ENCODE results near the gene CUTA. TPM values are rescaled to one million over a fixed set of nuclear protein-coding genes. Genes with fewer than 3 reads are reported as not detected.

Gene CUTA
- polyA plus RNA-seq, 1 donor = 153 TPM

DNA sequence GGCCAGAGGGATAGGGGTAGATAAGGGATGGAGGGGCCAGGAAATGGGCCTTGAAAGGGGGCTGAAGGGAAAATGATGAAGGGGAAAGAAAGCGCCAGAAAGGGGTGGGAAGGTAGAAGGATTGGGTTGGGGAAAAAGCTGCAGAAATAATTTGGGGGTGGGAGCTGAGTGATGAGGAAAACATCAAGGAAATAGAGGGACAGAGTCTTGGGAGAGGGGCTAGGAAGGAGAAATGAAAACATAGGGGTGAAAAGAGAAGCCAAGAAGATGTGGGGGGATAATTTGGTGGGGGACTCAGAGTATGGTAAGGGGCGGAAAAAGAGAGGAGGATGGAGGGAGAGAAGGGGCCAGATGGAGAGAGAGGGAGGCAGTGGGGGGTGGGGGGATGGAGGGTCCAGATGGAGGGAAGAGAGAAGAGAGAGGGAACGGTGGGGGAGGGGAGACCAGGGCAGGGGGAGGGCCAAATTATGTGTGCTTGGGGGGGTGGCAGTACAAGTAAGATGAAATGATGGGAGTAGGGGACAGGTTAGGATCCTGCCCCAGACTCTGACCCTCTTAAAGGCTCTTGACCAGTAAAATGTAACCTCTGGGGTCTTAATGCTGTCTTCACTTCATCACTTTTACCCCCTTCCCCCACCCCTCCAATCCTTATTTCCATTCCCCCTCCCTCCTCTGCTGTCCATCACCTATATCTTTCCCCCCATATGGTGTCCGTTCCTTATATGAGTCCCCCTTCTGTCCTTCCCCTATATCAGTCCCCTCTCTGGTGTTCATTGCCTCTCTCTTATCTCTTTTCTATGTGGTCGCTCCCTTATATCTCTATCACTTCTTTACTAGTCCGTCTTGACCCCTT, 2.8 kb upstream of the CUTA start:
- no peak for DNase-seq

GRCh38 chr6:33419580-33420490, 1.9 kb upstream of the CUTA start, which contains the start of gene SYNGAP1:
Gene SYNGAP1, plus strand, starts transcription at chr6:33420065. Its CDS starts 200 bp downstream, at chr6:33420265.
- DNase-seq = peak; percentile 80

DNA sequence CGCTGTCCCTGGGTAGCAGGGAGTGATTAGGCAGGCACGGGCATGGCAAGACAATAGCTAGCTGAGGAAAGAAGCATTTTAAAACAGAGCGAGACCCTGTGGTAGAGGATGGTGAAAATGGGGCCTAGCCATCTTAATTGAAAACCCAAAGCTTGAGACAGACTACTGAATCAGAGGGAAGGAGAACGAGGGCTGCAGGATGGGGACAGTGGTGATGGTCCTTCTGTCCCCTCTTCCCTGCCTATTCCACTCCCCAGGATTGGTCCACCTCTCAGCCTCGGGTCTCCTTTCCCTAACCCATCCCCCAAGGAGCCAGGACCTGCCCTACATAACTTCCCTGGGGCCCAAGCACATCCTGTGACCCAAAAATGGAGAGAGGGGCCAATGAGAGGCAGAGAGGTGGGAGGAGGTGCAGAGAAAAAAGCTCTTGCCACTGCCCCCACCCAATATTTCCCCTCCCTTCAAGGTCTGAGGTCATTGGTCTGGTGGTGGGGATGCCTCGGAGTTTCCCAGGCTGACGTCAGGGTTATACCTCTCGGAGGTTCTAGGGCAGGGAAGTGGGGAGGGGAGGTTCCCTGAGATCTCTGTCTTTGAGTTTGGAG, 884 bp upstream of the CUTA start:
- DNase-seq = no peak

DNA sequence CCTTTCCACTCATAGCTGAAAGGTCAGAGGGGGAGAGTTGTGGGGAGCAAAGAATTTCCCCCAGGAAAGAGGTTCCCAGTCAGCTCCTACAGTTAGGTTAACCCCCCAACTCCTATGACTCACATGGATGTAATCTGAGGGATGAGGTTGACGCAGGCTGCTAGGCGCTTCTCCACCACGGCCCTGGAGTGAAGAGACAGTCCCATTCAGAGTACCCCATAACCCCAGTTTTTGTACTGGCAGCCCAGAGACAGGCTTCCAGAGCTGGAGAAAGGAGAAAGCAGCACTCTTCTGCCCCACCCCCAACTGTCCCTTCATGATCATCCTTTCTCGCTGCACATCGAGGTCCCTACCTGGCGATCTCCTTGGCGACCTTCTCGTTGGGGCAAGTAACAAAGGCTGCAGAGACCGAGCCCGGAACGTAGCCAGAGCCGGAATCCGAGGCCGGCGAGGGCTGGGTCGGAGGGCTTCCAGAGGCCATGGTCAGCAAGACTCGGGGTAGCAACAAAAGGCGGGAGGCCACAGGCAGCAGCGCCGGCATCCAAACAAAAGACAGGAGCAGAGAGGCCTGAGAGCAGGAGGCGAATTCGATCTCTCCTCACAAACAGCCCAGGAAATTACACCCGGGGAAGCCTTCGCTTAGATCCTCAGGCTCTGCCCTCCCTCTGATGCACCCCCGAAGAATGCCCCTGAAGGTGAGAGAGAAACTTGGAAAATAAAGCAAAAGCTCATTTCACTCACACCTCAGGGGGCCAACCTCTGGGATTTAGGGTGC, 592 bp downstream of the CUTA start:
- DNase-seq = no peak

GRCh38 chr6:33416386-33417127, 1.4 kb downstream of the CUTA start:
- DNase-seq = no peak

GRCh38 chr6:33415831-33416230, 2.1 kb downstream of the CUTA start:
- DNase-seq = no peak

GRCh38 chr6:33414592-33415271, 3.2 kb downstream of the CUTA start:
- no peak for DNase-seq

- DNase-seq = no peak
Measured at GRCh38 chr6:33413241-33414120, 4.4 kb downstream of the CUTA start.

- no peak for DNase-seq
Measured at GRCh38 chr6:33412140-33413009, 5.5 kb downstream of the CUTA start.

GRCh38 chr6:33411632-33412005, 6.3 kb downstream of the CUTA start:
- DNase-seq = no peak

GRCh38 chr6:33410711-33411631, 6.9 kb downstream of the CUTA start, which contains the start of gene PHF1:
Gene PHF1, plus strand, starts transcription at chr6:33411014. Its CDS starts 1,250 bp downstream, at chr6:33412264.
- no peak for DNase-seq

DNA sequence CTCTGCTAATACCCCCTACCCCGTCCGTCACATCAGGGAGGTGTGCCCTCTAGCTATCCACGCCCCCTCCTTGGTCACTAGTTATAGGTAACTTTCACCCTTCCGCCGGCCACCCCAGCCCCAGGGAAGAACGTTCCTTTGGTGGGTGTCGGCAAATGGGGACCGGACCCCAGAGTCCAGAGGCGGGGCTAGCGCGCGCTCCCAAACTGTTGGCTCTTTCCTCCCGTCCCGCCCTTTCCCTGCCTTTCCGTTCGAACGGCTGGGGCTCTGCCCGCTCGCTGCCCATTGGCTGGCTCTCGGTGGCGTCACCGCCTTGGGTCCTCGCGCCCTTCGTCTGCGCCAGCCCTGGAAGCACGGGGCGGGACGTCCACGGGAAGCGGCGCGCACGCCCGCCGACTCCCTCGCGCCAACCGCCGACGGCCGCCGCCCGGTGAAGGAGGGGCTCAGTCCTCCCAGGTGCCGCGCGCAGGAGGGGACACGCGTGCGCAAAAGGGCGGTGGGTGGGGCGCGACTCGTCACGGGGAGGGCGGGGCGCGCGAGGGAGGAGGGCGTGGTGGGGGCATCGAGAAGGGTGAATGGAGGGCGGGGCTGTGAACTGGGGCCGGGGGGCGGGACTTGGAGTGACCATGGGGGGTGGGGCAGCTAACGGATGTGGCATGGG, 7.7 kb downstream of the CUTA start:
- DNase-seq = peak; percentile 97

DNA sequence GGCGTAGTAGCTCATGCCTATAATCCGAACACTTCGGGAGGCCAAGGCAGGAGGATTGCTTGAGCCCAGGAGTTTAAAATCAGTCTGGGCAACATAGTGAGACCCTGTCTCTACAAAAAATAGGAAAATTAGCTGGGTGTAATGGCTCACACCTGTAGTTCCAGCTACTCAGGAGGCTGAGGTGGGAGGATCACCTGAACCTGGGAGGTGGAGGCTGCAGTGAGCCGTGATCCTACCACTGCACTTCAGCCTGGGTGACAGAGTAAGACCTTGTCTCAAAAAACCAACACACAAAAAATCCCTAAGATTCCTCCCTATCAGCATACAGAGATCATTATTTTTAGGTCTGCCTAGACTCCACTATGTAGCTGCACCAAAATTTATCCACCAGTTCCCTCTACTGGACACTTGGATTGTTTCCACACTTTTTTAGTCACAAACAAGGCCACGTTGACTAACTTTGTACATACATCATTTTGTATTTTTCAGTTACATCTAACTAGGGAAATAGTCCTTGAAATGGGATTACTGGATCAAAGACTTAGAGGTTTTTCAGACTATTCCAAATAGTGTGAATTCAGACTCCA, 10.7 kb downstream of the CUTA start:
- DNase-seq = no peak

DNA sequence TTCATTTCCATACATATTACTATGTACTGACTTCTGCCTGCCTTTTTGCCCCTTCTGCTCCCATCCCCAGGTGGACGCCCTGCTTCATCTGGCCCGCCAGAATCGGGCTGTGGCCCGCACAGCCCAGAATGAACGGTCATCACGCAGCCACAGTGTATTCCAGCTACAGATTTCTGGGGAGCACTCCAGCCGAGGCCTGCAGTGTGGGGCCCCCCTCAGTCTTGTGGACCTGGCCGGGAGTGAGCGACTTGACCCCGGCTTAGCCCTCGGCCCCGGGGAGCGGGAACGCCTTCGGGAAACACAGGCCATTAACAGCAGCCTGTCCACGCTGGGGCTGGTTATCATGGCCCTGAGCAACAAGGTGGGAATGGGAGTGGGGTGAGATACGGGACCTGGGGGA, 11.8 kb downstream of the CUTA start:
- no peak for DNase-seq

DNA sequence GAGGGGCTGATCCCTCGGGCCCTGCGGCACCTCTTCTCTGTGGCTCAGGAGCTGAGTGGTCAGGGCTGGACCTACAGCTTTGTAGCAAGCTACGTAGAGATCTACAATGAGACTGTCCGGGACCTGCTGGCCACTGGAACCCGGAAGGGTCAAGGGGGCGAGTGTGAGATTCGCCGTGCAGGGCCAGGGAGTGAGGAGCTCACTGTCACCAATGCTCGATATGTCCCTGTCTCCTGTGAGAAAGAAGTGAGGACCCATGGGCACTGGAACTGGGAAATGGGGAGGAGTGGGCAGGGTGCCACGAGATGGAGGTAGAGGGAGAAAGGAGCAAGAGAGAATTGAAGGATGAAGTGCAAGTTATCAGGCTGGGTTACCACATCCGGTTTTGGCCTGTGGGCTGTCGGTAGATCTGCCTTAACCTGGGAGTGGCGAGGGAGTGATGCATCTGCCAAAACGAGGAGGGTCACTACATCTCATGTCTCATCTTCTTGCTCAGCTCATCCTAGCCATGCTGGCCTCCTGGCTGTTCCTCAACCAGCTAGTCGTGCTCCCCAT, 12.4 kb downstream of the CUTA start:
- DNase-seq = no peak

DNA sequence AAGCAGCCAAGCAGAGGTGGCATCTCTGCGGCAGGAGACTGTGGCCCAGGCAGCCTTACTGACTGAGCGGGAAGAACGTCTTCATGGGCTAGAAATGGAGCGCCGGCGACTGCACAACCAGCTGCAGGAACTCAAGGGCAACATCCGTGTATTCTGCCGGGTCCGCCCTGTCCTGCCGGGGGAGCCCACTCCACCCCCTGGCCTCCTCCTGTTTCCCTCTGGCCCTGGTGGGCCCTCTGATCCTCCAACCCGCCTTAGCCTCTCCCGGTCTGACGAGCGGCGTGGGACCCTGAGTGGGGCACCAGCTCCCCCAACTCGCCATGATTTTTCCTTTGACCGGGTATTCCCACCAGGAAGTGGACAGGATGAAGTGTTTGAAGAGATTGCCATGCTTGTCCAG, 13.0 kb downstream of the CUTA start:
- DNase-seq = no peak
